ENCODE results near the gene PRPF19. TPM values are rescaled to one million over a fixed set of nuclear protein-coding genes. Genes with fewer than 3 reads are reported as not detected.
A peak's percentile ranks its signal among the peaks of the same experiment; 100 is the strongest.

Gene PRPF19
- total RNA-seq, 1 donor = 41.5 TPM

DNA sequence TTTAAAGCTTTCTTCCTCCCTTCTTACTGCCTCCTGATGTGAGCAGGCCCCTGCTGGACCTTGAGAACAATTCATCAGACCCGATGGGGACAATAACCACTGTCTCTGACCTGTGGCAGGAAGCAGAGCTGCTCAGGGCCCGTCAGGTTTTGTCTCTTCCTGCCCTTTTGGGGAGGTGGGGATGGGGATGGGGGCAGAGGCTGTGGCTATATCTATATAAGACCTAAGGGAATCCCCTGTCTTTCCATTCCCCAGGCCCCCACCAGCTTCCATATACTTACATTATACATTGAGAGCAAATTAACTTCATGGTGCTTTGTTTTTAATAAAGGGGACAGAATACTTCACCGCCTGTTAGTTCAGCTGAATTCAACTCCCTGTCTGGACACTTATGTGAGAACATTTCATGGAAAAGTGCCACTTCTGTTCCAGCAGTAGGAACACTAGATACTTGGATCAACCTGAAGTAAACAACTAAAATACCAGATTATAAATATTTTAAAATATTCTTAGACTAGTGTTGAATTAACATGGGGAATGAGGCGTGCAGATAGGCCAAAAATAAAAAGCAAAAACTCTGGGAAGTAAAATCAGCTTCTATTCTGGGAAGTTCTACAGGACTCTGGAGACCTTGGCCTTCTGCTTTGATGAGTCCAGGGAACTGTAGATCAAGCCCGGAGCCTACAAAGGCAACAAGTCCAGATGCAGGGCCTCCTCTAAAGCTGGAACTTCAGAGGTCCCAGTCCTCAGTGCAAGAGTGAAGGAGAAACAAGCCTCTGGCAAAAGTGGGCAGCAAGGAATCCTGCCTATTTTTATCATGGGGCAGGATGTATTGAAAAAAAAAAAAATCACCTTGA lies 27.9 kb downstream of the PRPF19 start:
- no peak for DNase-seq (ENCODE audit: low read depth)
- TF ChIP-seq, protein P1, sequence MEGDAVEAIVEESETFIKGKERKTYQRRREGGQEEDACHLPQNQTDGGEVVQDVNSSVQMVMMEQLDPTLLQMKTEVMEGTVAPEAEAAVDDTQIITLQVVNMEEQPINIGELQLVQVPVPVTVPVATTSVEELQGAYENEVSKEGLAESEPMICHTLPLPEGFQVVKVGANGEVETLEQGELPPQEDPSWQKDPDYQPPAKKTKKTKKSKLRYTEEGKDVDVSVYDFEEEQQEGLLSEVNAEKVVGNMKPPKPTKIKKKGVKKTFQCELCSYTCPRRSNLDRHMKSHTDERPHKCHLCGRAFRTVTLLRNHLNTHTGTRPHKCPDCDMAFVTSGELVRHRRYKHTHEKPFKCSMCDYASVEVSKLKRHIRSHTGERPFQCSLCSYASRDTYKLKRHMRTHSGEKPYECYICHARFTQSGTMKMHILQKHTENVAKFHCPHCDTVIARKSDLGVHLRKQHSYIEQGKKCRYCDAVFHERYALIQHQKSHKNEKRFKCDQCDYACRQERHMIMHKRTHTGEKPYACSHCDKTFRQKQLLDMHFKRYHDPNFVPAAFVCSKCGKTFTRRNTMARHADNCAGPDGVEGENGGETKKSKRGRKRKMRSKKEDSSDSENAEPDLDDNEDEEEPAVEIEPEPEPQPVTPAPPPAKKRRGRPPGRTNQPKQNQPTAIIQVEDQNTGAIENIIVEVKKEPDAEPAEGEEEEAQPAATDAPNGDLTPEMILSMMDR (IDR thresholded peaks at IDR 0.05; ENCODE audit: insufficient read depth, low read depth, low read length) = no peak
- H3K4me3 ChIP-seq (ENCODE audit: low read depth, low read length) = no peak overlapping the region

DNA sequence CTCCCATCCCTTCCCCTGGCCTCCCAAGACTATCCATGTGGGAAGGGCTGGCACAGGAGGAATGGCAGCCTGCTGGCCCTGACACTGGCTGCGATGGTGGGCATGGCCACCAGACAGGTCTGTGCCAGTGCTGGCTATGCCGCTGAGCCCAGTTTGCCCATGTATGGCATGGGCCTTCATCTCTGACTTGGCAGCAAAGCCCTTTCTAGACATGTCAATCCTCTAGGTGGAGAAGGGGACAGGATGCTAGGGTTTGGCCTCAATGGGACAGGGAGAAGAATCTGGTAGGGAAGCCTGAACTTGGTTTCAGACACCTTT lies 30.3 kb downstream of the PRPF19 start:
- H3K4me3 ChIP-seq (ENCODE audit: low read depth, low read length) = no peak overlapping the region
- no peak for DNase-seq (ENCODE audit: low read depth)

DNA sequence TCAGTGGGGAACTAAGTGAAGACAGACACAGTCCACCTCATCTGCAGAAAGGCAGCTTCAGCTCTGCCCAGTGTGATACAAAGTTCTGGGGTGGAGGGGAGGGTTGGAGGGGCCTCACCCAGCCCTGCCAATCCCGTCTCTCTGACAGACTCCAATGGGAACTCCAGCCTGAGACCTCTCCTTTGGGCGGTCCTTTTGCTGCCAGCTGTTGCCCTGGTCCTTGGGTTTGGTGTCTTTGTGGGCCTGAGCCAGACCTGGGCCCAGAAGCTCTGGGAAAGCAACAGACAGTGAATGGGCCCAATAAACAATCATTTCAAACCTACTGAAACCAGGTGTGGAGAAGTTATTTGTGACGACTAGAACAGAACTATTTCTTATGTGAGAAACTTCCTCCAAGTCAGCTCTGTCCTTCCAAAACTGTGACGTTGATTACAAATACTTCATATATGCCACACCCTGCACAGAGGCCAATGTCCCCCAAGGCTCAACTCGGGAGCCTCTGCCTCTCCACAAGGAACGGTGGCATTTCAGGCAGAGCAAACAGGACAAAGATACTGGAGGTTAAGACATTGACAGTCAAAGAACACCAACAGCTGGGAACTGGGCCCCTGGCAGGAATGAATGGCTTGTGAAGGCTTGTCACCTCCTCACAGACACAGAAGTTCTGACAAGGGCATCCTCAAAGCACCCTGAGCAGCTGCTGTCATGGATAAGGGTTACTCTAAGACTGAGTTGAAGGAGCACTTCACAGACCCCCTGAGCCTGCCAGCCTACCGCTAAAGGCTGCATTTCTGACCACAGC lies 30.8 kb downstream of the PRPF19 start:
- H3K4me3 ChIP-seq (ENCODE audit: low read depth, low read length) = no peak overlapping the region
- DNase-seq (ENCODE audit: low read depth) = no peak
- TF ChIP-seq, protein P1 (IDR thresholded peaks at IDR 0.05; ENCODE audit: insufficient read depth, low read depth, low read length) = no peak

More for the DNA sequence above, 30.3 kb downstream of the PRPF19 start:
- TF ChIP-seq, protein P1 (IDR thresholded peaks at IDR 0.05; ENCODE audit: insufficient read depth, low read depth, low read length) = no peak

DNA sequence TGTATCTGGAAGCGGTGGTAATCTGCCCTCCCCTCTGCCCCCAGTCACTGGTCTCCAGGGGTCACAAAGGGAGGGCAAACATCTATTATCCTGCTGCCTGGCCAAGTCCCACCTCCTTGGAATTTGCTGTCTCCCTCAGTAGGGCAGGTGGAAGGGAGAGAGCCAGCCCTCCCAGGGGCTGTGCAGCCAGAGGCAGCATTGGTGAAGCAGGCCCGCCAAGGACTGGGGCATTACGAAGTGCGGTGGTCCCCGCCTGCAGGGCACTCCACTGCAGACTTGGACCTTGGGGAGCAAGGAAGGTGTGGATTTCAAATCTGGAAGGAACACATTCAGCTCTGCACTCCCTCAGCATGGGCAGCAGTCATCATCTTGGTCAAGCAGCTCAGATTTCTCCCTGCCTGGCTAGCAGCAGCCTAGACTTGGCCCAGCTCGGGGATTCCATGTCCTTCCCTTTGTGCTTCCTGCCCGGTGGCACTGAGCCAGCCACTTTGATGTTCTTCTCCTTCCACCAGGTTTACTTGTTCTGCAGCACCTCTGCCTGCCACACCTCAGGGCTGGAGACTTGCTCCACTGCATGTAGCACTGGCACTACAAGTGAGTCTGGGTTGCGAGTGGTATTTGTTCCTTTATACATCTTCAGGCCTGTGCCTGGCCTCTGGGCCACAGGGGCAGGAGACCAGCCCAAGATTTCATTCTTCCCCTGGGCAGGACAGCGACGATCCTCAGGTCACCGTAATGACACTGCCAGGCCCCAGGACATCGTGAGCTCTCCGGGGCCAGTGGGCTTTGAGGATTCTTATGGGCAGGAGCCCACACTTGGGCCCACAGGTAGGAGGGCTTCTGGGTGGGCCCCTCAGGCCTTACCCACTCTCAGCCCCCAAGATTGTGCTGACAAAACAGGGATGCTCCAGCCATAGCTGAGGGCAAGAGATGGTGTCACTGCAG lies 31.7 kb downstream of the PRPF19 start:
- no peak overlapping the region for H3K4me3 ChIP-seq (ENCODE audit: low read depth, low read length)
- TF ChIP-seq, protein P1 (IDR thresholded peaks at IDR 0.05; ENCODE audit: insufficient read depth, low read depth, low read length) = no peak
- no peak for DNase-seq (ENCODE audit: low read depth)

DNA sequence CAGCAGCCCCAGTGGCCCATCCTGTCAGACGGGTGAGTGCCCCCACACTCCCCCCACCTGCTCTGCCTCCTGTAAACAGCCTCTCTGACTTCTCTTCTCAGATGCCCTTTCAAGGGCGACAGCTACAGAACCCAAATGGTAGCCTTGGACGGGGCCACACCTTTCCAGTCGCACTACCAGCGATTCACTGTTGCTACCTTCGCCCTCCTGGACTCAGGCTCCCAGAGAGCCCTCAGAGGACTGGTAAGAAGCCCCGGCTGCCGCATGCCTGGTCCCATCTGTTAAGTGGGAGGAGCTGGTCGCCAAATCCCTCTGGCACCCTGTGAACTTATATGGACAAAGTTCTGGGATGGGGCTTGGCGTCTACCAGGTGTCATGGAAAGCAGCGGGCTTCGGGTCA lies 32.9 kb downstream of the PRPF19 start:
- TF ChIP-seq, protein P1 (IDR thresholded peaks at IDR 0.05; ENCODE audit: insufficient read depth, low read depth, low read length) = no peak
- DNase-seq (ENCODE audit: low read depth) = no peak
- H3K4me3 ChIP-seq (ENCODE audit: low read depth, low read length) = no peak overlapping the region

DNA sequence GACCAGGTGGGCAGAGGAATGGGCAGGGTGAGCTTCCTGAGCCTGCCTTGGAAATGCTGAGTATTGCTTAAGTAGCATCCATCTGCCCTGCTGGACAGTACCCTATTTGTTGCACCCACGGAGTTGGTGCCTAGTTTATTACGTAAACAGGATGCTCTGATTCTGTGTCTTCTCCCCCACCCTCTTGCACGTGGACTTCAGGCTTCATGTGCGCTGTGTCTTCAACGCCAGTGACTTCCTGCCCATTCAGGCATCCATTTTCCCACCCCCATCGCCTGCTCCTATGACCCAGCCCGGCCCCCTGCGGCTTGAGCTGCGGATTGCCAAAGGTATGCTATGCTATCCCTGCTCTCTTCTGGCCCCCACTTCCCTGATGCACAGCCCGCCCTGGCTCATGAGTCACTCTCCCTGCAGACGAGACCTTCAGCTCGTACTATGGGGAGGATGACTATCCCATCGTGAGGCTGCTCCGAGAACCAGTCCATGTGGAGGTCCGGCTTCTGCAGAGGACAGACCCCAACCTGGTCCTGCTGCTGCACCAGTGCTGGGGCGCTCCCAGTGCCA lies 33.3 kb downstream of the PRPF19 start:
- no peak overlapping the region for H3K4me3 ChIP-seq (ENCODE audit: low read depth, low read length)
- TF ChIP-seq, protein P1 (IDR thresholded peaks at IDR 0.05; ENCODE audit: insufficient read depth, low read depth, low read length) = no peak
- peak; percentile 87 for DNase-seq (ENCODE audit: low read depth)

Measured in fibroblast of villous mesenchyme (primary cell).